Measurements from ENCODE around the gene AMD1.

- TF ChIP-seq CTCF (IDR thresholded peaks at IDR 0.05; ENCODE audit: low read depth, low read length) (no peak), EZH2phosphoT487 (IDR thresholded peaks at IDR 0.05; ENCODE audit: low read depth) (no peak)
These were observed 8.4 kb downstream of the AMD1 start for GRCh38 chr6:110882824-110883554.
